Bronchial epithelial cell (primary cell): Measurements from ENCODE around the gene FAM204A. TPM values are rescaled to one million over a fixed set of nuclear protein-coding genes. Genes with fewer than 3 reads are reported as not detected.
A peak's percentile ranks its signal among the peaks of the same experiment; 100 is the strongest.

Source experiments
- DNase-seq: peaks from one replicate; pipeline ENCODE4 v3.0.0-alpha.2; 2010; ENCODE audit warnings: low read depth
- FAIRE-seq: peaks from 2 replicates; lab custom pipeline; 2011; peaks lifted over from hg19 to GRCh38; lab: Jason Lieb, UNC
- H3K27me3 ChIP-seq: 2 replicates; pipeline ENCODE4 v1.5.1; 2011; ENCODE audit warnings: low read length; ENCODE audit not compliant: control insufficient read depth, insufficient read depth
- H3K36me3 ChIP-seq: 2 replicates; pipeline ENCODE4 v1.5.1; 2011; ENCODE audit warnings: low read length; ENCODE audit not compliant: control insufficient read depth, insufficient read depth
- H3K4me3 ChIP-seq: 2 replicates; pipeline ENCODE4 v1.5.1; 2011; ENCODE audit warnings: mild to moderate bottlenecking, low read depth, low read length, control low read depth
- CTCF ChIP-seq: IDR thresholded peaks from 2 replicates; pipeline ENCODE4 v1.5.1; 2011; ENCODE audit warnings: mild to moderate bottlenecking, moderate library complexity, low read length, control low read depth, inconsistent platforms; ENCODE audit not compliant: insufficient read depth, severe bottlenecking
- total RNA-seq: library from RNA; depleted of rRNA; stranded (reverse); fragments of >200 nt; gene quantifications from 2 replicates; pipeline ENCODE4 v1.2.1, GENCODE V29; 2014

Gene FAM204A
- total RNA-seq, 1 donor from 2014 or later: 51.9 TPM

GRCh38 chr10:118370499-118370898, 28.4 kb upstream of the FAM204A start:
- H3K4me3 ChIP-seq: no peak overlapping the region
- TF ChIP-seq CTCF: no peak
- FAIRE-seq (no peak), DNase-seq (peak; percentile 65)
- H3K27me3 ChIP-seq: no peaks in the 10 kb centered on the region
- H3K36me3 ChIP-seq: no peaks in the 10 kb centered on the region

- no peaks in the 10 kb centered on the region for H3K27me3 ChIP-seq
- TF ChIP-seq CTCF: no peak
- FAIRE-seq (no peak), DNase-seq (peak; percentile 55)
- H3K4me3 ChIP-seq: no peak overlapping the region
- no peaks in the 10 kb centered on the region for H3K36me3 ChIP-seq
Measured at GRCh38 chr10:118369641-118370205, 27.6 kb upstream of the FAM204A start.

- Histone ChIP-seq H3K4me3 (no peak overlapping the region), H3K36me3 (no peaks in the 10 kb centered on the region), H3K27me3 (no peaks in the 10 kb centered on the region)
- FAIRE-seq (no peak), DNase-seq (peak; percentile 19)
- TF ChIP-seq CTCF: no peak
Measured at GRCh38 chr10:118365702-118366101, 23.6 kb upstream of the FAM204A start.

GRCh38 chr10:118362103-118362502, 20.0 kb upstream of the FAM204A start:
- Histone ChIP-seq H3K36me3 (no peaks in the 10 kb centered on the region), H3K4me3 (no peak overlapping the region), H3K27me3 (no peaks in the 10 kb centered on the region)
- no peak for TF ChIP-seq CTCF
- no peak for FAIRE-seq
- peak; percentile 53 for DNase-seq

- TF ChIP-seq CTCF: no peak
- no peak for FAIRE-seq
Measured at GRCh38 chr10:118358327-118358726, 16.2 kb upstream of the FAM204A start.

GRCh38 chr10:118357841-118358240, 15.7 kb upstream of the FAM204A start:
- H3K4me3 ChIP-seq: no peak overlapping the region
- no peak for TF ChIP-seq CTCF
- no peaks in the 10 kb centered on the region for H3K36me3 ChIP-seq
- no peak for DNase-seq
- FAIRE-seq: no peak
- no peaks in the 10 kb centered on the region for H3K27me3 ChIP-seq

More at GRCh38 chr10:118358327-118358726, 16.2 kb upstream of the FAM204A start:
- no peak overlapping the region for H3K4me3 ChIP-seq
- no peaks in the 10 kb centered on the region for H3K27me3 ChIP-seq
- no peak for DNase-seq
- no peaks in the 10 kb centered on the region for H3K36me3 ChIP-seq
